Activated CD8-positive, alpha-beta memory T cell treated with anti-CD3 and anti-CD28 coated beads, Interleukin-2, amount 50 U/mL, for 4 hours (primary cell): Measurements from ENCODE around the gene NT5C1A.
A peak's percentile ranks its signal among the peaks of the same experiment; 100 is the strongest.

Experiments used
- DNase-seq: peaks from one replicate; pipeline ENCODE4 v3.0.0-alpha.2; 2020

Gene NT5C1A

DNA sequence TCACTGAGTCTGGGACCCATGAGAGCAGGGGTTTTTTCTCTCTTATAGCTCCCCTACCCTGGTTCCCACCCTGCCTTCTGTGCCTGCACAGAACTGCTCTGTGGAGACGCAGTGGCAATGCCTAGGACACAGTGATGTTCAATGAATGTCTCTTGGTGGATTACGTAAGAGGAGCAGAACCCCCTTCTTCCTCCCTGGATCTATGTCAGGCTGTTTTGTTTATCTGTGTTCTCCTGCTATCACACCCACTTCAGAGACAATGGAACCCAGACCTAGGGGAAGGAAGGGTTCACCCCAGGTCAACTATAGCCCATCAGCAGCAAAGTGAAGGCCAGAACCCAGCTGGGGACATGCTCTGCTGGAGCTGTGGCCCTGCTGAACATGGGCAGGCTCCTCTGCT, 17.3 kb upstream of the NT5C1A start:
- no peak for DNase-seq

DNA sequence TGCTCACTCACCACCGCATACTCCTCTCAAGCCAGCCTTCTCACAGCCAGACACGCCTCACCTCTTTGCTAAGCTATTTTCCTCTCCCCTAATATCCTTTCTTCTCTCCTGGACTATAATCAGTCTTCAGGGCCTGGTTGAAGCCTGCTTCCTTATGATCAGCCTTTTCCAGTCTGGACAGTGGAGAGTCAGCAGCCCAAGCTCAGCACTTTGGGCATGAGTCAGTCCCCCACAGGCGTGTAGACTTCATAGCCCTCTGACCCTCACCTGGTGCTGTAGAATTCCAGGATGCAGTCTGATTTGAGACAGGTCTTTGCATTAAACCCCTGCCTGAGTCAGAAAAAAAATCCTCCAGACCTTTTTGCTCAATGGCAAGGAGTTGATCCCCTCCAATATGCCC, 16.8 kb upstream of the NT5C1A start:
- DNase-seq = no peak

DNA sequence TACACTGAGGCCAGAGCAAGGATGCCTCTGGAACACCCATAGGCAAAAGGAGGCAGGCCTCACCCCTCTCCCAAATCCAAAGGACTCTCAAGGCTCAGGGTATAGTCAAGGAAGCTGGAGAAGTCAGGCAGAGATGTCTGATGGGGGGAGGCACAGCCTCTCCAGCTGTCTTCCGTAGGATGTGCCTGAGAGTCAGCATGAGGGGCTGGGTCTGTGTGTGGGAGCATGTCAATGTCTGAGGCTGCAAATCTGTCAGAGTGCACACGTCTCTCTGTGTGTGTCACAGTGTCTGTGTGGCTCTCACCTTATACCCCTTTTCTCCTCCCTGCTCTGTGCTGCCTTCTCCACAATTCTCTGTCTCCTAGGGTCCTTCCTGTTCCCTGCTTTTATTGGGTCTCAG, 15.3 kb upstream of the NT5C1A start:
- no peak for DNase-seq

DNA sequence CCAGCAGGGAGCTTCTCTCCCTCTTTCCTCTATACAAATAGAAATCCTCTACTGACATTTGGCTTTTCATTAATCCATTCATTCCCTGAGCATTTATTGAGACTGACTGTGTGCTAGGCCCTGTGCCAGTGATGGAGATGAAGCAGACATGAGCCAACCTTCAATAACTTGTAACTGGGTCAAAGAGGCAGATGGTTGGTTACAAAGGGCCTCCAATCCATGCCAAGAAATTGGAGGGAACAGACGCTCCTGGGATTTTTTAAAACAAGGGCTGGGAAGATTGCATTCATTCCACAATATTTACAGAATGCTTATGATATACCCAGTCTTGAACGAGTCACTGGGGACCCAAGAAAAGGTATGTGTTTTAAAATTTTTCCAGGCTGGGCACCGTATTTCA, 13.2 kb upstream of the NT5C1A start:
- DNase-seq = no peak

DNA sequence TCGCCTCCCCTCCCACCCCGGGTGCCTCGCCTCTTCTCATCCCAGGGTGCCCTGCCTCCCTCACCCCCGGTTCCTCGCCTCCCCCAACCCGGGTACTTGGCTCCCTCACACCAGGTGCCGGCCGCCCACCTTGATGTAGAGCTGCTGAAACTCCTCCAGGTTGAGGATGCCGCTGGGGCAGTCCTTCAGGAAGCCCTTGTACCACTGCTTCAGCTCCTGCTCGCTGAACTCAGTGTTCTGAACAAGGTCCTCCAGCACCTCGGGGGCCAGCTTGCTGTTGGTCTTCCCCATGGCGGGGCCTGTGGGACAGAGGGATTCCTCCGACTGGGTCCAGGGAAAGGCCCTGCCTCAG, 12.4 kb upstream of the NT5C1A start:
- no peak for DNase-seq

DNA sequence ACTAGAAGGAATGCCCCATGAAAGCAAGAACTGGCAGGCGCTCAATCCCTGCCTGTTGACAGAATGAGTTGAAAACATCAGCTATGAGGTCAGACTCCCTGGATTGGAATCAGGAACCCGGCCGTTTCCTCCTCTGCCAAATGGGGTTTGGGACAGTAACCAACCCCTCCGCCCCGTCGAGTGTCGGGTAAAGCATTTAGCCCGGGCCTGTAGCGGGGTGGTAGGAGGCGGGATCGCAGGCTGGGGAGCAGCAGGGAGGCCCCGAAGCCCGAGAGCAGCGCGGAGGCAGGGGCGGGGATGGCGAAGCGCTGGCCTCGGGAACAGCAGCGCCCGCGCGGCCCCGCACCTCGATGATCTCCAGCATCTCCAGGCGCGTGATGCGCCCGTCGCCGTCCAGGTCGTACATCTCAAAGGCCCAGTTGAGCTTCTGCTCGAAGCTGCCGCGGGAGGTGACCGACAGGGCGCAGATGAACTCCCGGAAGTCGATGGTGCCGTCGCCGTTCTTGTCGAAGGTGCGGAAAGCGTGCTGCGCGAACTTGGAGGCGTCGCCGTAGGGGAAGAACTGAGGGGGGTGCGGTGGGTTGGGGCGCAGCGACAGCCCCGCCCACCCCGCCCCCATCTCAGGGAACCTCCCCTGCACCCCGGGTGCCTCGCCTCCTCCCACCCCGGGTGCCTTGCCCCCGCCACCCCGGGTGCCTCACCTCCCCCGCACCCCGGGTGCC, 11.8 kb upstream of the NT5C1A start:
- DNase-seq = peak; percentile 46

DNA sequence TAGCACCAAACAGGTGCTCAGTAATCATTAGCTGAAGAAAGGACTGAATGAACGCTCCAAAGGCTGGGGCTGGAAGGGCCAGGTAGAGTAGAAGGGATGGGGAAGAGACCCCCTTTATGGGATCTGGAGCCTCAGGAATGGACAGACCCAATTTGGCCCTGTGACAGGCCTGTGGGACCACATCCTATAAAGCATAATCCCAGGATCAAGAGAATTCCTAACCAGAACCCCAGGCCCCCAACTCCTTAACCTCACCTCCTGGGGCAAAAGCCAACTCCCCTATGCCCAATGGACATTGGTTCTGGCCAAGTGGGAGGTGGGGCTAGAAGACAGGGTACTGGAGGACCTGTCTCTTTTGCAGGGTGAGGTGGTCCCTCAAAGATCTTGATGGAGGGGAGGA, 10.1 kb upstream of the NT5C1A start:
- DNase-seq = no peak

DNA sequence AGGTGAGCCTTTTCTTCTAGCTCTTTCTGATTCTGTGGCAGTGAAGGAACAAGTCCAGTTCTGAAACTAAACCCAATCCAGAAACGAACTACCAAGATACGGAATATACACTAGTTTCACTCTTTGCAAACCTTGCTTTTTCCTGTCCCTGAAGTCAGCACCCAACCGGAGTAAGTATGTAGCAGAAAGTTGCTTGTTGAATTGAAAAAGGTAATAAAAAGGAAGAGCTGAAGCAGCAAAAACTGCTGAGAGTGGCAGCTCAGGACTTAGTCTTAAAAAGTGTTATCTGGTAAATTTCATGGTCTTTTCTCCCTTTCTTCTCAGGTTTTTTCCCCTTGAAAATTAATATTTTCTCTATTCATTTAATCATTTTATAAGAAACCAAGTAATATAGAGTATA, 9.4 kb upstream of the NT5C1A start:
- DNase-seq = no peak

DNA sequence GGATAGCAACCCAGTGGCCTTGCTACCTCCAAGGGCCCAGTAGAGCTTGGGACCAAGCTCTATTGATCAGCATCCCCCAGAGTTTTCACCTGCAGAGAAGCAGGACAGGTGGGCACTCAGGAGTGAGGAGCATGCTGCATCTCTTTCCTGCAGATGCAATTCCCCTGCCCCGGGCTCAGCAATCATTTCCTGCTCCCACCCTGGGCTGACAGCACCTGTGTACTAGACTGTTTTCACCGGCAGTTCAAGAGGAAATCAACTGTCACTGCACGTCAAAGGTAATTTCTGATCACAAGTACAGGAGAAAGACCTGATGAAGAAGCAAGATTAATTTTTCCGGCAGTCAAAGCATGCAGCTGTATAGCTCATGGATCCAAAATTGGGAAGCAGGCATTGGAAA, 8.8 kb upstream of the NT5C1A start:
- DNase-seq = no peak

DNA sequence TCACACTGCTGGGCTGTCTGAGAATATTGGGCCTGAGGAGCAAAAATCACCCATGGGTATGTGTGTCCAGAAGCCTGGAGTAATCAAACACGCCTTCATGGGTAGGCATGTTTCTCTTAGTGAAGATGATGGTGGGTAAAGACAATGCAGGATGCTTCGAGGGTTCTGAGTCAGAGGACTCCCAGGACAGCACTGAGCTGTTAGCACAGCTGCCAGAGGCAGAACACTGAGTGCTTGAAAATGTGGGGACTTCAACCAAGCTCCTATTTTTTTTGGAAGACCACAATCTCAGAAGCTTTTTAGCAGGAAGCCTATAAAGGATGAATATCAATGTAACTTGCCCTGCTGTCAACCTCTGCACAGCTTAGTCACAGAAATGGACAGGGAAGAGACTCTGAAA, 7.9 kb upstream of the NT5C1A start:
- no peak for DNase-seq

DNA sequence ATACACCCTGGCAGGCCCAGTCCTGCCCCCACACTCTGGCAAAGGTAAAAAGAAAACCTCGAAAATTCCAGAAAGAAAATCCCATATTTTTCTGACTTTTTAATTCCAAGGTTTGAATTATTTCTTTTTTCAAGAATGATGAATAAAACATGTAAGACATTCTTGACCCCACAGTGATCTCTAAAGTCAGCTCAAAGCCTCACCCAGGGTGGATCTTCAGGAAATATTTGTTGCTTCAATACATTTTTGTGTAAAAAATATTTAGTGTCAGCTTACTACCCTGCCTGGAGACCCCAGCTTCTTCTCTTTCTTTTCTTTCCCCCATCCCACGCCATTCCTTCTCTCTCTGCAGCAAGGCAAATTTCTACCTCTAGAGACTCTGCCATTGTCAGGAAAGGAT, 7.0 kb upstream of the NT5C1A start:
- DNase-seq = no peak

DNA sequence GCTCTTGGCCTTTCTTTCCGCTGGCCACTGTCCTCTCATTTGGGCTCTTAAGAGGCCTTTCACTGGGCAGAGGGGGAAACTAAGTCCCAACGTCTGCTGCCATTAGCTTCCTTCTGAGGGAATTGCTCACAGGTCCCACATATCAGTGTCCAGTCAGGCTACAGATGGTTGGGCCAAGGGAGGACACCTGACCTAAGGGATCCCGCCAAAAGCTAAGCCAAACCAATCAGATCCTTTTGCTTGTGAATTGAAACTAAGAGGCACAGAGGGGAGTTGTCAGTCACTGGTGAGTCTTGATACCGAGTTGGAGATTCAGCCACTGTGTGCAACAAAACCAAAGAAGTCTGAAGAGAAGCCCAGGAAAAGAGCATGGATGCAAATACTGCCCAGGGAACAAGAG, 5.7 kb upstream of the NT5C1A start:
- DNase-seq = no peak

DNA sequence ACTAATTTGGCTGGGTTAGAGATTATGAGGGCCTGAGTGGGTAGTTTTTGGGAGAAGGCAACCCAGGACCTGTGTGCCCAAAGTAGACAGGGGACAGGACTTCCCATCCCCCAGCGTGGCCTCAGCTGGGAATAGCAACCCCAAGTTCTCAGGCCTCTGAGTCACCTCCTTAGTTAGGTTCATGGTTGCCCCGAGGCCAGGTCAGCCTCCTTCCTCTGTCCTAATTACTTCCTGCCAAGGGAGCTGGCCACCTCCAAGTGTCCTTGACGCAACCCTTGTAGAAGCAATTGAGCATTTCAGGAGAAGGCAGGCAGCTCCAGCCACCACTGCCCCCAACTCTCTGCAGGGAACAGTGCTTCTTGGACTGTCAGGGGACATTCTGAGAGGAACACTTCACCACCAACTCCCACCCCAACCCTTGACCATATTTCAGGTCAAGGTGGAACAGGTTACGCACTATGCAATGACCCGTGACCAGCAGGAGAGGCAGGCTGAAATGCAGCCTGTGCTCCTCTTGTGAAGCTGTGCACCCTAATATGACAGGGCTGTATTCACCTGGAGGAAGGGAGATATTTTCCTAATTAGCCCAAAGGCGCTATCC, 5.1 kb upstream of the NT5C1A start:
- DNase-seq = no peak

DNA sequence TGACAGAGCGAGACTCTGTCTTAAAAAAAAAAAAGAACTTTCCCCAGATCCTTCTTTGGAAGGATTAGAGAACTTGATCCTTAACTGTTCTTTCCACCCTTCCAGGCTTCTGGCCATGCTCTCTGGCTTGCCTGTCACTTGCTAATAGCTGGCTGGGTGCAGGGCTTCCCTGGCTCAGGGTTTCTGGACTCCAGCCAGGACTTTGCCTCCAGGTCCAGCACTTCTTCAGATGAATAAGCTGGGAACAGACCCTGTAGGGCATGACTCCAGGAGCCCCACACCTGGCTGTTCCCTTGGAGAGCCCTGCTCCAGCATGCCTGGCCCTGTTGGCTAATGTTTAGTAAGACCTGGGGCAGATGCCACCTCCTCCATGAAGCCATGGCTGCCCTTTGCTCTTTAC, 3.3 kb upstream of the NT5C1A start:
- no peak for DNase-seq

DNA sequence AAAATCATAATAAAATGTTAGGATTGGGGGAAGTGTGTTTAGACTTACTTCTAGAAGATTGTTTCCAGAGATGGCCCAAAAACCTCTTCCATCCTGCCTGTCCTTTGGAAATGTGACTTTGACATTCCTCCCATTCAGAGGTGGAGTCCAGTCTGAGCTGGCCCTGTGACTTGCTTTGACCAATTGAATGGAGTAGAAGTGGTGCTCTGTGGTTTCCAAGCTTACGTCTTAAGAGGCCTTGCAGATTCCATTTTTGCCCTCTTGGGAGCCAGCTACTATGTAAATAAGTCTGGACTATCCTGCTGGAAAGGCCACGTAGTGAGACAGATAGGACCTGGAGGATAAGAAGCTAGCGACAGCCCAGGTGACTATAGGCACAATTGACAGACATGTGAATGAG, 1.3 kb upstream of the NT5C1A start:
- DNase-seq = no peak

DNA sequence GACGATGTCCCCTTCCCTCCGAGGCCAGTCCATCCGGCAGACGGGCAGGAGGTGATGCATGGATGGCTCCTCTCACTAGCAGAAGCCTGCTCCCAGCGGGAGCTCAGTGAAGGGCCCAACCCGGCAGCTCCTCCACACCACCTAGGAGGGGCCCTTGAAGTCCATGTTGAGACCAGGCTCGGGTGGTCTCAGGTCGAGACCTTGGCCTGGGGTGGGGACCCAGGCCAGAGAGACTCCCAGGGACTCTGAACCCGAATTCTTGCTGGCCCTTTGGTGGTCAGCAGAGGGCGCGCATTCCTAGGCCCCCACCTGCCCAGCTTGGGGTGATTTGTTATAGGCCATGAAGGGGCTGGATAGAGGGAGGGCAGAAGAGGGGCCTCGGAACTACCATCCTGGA, 642 bp upstream of the NT5C1A start:
- peak; percentile 49 for DNase-seq

DNA sequence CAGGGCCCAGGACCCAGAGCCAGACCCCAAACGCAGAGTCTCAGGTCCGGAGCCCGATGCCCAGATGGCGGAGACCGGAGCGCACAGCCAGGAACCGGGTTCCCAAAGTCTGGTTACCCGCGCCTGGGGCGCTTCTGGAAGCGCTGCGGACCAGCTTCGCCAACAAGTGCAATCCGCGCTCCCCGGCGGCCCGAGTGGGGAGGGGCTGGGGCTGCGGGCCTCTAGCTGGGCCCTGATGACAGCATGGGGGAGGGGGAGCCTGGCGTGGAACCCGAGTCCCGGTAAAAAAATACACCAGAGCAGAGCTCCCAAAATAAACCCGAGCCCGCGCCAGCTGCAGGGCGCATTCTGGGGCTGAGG, 494 bp downstream of the NT5C1A start:
- no peak for DNase-seq

DNA sequence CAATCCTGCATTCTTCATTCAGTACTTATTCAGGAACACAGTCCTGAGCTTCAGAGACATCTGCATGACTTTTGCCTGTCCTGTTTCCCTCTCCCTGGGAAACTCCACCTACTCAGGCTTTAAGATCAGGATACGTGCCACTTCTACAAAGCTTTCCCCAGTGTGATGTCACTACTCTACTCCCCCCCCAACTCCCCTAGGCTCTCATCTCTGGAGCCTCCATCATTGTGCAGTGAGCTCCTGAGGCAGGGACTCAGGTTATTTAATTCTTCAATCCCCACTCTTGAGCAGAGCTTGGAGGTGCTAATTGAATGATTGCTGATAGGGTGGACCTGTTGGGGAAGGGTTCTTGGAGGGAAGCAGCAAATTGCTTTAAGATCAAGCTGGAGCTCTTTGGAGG, 1.2 kb downstream of the NT5C1A start:
- DNase-seq = no peak

DNA sequence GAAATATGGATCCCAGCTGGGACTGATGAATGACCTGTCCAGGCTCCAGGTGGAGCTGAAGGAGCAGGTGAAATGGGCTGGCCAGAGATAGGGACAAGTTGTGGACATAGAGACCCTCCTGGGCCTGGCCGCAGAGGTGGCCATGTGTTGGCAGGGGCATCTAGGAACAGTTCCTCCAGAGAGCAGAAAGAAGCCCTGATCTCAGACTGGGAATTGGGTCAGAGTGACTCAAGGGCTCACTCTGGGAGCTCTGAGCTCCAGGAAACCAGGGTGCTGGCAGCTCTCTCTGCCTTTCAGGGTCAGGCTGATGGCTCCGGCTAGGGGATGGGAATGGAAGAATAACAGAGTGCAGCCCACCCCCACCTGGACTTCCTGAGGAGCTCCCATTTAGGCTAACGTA, 3.0 kb downstream of the NT5C1A start:
- no peak for DNase-seq

DNA sequence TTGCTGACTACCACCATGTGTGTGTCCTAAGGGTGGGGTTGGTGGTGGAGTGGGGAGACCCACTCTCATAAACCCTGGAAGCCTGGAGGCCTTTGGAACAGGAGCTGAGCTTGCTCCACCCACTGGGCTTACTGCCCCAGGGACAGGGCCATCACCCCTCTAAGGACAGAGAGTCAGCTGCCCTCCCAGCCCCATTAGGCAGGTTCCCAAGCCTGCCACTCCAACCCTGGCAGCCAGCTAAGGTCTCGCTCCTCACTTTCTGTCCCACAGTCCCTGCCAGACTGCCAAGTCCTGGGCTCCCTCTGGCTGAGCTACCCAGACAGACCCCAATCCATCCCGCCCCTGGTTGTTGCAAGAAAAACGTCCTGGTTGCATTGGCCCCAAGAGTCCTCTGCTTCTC, 3.8 kb downstream of the NT5C1A start:
- DNase-seq = no peak

DNA sequence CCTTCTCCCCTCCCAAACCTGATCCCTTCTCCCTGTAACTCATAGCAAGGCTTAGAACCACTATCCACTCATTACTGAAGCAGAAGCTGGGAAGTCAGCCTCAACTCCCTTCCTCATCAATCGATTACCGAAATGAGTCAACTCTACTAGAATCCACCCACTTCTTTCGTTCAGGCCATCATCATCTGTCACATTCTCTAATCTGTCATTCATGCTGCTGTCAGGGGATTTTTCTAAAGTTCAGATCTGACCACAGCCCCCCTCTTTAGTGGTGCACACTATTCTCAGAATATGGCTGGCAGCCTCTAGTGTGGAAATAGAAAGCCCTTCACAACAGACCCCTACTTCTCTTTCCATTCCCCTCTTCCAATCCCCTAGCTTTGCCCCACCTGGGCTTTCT, 5.1 kb downstream of the NT5C1A start:
- DNase-seq = no peak

DNA sequence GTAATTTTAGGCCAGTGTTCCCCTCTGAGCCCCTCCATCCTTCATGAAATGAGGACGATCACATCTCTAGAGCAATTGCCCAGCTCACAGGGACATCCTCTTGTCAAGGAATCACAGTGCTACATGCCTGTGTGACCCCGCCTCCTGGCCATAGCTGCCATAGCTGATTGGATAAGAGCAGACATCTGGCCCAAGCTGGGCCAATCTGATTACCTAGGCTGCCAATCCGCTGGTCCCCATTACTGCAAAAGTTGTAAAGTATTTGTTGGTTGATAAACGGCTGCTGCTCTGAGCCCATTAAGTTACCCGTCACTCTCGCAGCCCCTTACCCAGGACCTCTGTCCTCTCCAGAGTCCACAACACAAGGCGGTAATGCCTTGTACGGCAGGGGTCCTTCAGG, 8.3 kb downstream of the NT5C1A start:
- no peak for DNase-seq

DNA sequence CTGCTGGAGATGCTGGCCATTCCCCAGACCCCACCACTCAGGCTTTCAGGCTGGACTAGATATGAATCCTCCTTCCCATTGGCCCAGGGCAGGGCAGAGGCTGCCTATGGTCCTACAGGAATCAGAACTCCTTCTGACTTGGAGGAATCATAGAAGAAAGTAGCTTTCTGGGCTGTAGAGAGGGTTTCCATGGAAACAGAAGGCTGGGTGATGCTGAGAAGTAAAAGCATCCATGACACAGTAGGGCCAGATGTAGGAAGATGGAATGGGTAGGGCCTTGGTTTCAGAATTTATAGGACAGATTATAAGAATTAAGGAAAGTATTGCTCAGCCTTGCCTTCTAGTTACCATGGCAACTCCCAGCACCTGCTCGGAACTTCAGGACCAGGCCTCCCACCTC, 9.0 kb downstream of the NT5C1A start:
- DNase-seq = no peak

DNA sequence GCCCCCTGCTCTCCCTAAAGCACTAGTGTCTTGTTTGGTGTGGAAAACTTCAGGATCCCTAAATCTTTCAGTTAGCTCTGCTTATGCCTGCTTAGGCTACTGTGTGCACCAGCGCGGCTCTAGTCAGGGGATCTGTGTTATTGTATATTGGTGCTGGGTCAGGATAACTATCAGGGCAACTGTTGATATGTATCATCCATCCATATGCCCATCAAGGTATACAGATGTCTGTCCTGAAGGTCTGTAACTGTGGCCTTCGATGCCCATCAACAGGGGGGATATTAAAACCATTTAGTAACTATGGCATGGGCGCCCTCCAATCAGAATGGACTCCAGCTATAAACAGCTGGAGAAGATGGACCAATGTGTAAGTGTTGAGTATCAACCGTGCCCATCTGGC, 12.4 kb downstream of the NT5C1A start:
- no peak for DNase-seq

DNA sequence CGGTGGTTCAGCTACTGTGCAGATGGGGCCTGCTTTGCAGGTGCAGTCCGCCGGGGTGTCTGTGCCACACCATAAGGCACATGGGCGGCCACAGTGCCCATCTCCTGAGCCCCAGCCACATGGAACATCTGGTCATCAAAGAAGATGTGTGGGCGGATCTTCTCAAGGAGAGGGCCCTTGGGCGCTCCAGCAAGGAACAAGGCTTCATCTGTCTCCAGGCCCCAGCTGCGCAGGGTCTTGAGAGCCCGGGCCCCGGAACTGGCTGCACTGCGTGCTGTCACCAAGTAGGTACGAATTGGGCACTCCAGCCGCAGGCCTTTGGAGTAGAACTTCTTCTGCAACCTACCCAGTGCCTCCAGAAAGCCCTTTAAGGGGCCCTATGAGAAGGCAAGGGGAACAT, 12.8 kb downstream of the NT5C1A start:
- no peak for DNase-seq
